Measurements from ENCODE around the gene NPAS3.

NPAS3 gene

GRCh38 chr14:33490555-33490954 lies 551.9 kb downstream of the NPAS3 start:
- no peak for DNase-seq

GRCh38 chr14:33491112-33491511 lies 552.4 kb downstream of the NPAS3 start:
- no peak for DNase-seq

DNA sequence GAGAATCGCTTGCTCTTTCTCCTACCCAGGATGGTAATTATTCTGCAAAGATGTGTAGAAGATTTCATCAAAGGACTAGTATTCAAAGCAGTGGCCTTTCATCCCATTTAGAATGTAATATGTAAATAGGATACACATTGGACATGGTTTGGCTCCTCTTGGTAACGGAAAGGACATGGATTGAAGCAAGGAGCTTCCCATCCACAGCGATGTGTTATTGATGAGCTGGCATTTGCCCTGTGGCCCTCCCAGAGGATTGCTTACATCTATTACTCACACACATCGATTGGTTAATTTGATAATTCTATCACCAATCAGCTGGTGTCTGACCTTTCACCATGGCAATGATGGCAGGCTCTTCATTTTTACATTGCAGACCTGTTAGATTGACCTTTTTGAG lies 553.8 kb downstream of the NPAS3 start:
- no peak for DNase-seq

DNA sequence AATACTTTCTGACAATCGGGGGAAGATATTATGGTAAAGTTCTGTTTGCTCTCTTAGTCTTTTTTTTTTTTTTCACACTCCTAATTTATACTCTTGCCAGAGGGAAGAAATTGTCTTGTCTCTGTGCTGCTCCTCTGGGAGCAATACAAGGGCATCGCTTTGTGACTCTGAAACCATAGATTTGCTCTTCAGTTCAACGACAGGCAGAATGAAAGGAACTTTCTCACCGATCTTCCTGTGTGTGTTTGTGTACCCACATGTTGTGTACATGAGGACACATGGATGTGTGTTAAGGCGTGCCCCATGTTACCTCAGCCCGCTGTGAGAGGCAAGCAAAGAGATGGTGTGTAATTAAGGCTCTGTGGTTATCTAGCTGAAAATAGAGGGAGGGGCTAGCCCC lies 554.6 kb downstream of the NPAS3 start:
- DNase-seq: no peak

- no peak for DNase-seq
These were observed 555.3 kb downstream of the NPAS3 start for GRCh38 chr14:33493990-33494389.

- DNase-seq: no peak
These were observed 561.0 kb downstream of the NPAS3 start for GRCh38 chr14:33499687-33500086.

GRCh38 chr14:33504246-33505099 lies 565.8 kb downstream of the NPAS3 start:
- no peak for DNase-seq

DNA sequence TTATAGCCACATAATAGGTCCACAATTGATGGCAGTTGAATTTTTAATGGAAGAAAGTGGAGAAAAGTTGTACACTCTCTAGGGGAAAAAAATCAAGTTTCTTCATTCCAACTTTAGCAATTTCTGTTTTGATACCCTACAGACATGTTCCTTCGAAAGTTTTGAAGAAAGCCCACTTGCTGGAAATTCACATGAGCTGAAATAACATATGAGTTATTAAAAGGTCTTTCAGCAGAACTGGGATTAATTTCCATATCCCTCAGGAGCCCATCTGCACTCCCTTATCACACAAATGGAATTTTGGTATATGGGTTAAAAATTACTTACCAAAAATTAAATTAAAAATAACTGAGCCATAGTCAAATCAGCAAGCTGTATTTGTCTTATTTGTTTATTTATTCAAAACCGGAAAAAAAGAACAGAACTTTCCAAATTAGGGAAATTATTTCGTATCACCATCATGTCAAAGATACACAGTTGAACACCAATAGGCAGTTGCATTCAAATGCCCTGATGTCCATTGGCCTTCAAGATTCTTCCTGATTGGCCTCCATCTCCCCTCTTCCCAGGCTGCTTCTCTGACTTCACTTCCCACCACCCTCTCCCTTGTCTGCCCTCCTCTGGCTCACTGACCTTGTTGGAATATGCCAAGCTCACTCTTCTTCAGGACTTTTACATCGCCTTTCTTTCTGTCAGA lies 566.7 kb downstream of the NPAS3 start:
- no peak for DNase-seq

DNA sequence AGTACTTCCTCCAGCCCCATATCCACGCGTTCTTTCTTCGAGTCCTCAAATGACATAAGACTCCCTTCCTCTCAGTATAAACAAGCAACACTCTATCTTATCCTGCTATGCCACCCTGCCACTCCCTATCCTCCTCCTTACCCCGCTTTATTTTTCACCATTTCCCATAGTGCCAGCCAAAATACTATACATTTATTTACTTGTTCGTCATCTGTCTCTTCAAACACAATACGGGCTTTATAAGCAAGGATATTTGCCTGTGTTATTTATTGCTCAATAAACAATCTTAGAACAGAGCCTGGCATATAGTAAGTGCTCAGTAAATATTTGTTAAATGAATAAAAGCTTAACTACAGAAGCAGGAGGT lies 567.3 kb downstream of the NPAS3 start:
- no peak for DNase-seq

- no peak for DNase-seq
These were observed 569.7 kb downstream of the NPAS3 start for GRCh38 chr14:33508126-33509062.

- DNase-seq: no peak
These were observed 570.8 kb downstream of the NPAS3 start for GRCh38 chr14:33509454-33509853.

DNA sequence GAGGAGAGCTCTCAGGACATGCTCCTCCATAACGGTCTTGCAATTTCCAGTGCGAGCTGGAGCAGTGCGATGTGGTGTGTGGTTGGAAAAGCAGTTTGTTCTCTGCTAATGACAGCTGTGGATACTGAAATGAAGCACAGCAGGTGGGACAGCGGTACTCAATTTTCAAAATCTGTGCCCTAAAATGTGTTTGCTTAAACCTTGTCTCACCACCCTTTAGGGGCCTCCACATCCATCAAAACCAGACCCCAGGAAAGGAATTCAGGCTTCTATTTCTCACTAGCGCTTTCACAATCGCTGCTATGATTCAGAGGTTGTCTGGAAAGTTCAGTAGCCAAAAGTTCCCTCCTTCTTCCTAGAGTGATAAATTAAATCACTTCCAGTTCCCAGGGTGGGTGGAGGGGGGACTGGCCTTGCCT lies 571.4 kb downstream of the NPAS3 start:
- DNase-seq: no peak

DNA sequence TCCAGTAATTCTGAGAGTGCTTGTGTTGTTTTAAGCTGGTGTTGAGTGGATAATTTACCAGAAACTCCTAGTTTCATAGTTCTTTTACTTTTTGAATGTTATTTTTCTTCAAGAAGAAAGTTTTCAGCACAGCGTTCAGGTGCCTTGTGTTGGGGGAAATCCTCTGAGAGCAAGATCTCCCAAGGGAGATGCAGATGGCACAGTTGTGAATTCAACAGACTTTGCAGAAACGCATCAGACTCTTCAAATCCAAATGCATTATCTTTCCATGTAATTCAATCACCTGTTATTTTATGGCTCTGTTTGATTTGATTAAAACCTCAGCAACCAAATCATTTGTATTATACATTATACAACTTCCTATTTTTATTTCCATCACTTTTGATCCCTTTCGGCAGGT lies 572.3 kb downstream of the NPAS3 start:
- no peak for DNase-seq

DNA sequence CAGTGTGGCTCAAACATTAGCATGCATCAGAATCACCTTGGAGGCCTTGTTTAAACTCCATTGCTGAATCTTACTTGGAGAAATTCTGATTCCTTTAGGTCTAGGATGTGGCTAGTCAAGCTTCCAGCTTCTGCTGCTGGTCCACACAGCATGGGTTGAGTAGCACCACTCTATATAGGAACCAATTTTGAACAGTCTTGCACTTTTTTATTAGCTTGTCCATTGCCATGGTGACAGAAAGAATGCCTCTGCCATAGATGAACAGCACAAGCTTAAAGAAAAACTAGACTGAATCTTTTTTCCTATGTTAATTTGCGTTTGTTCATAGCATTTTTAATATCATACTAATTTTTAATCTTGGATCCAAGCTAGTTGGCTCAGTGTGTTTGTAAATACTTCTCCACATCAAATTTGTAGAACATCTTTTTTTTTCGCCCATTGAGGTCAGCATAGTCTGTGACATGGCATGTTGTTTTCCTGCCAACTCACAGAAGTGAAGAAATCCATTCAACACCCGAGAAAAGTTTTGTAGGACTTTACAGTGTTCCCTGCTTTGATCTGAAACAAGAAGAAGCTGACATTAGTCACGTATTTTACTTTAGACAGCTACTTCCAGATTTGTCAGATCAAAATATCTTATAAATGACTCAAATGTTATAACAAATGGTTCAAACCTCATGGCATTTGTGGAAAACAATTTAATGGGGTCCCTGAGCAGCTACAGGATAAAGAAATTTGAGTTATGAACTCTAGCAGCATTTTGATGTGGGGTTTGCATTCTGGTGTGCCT lies 573.4 kb downstream of the NPAS3 start:
- no peak for DNase-seq

GRCh38 chr14:33515441-33515840 lies 576.8 kb downstream of the NPAS3 start:
- no peak for DNase-seq

DNA sequence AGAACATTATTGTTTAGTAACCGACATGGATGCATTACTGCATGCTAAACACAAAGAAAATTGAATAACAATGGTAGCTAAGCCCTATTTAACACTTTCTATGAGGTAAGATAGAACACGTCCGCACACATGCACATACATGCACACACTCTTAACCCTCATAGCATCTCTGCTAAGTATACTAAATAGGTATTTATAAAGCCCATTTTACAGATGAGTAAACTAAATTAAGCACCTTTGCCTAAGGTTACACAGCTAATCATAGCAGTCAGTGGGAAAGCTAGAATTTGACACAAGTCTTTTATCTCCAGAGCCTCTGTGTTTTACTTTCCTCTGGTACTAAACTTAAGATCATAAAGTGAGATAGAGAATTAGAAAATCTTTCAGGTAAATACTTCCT lies 577.2 kb downstream of the NPAS3 start:
- no peak for DNase-seq

DNA sequence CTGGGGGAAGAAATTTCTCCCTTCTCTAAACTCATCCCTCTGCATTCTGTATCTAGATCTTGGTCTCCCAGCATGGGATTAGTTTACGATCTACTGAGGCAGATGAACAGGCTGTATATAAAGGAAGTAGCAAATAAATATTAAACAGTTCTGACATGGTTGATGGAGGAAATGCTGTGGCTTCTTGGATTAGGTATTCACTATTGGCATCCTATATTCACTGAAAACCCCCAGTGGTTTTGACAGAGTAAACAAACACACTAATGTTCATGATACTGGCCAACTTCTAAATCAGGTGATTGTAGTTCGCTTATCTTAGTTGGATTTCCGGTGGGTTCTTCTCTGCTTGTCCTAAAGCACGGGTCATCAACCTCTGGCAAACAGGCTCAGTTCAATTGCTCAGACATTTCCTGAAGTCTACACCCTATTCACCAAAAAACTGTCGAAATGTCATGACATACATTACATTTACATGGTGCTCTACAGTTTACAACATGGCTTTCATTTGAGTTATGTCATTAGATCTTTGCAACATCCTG lies 578.3 kb downstream of the NPAS3 start:
- DNase-seq: no peak

DNA sequence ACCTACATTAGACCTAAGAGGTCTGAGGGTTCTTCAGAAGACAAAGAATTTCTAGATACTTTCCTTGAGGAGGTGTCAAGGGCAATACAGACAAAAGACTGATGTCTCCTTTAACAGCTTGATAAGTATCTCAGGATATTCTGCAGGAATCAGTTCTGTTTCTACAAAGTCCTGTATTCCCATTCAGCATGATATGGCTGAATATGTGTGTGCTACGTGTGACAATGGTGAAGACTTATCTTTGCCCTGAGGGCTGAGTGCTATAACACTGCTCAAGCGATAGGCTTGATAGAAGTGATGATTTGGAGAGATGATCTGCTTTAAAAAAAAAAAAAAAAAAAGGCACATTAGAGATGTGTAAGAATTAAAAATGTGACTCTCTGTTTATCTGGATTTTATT lies 582.5 kb downstream of the NPAS3 start:
- no peak for DNase-seq

- DNase-seq: no peak
These were observed 585.6 kb downstream of the NPAS3 start for GRCh38 chr14:33524244-33524643.

DNA sequence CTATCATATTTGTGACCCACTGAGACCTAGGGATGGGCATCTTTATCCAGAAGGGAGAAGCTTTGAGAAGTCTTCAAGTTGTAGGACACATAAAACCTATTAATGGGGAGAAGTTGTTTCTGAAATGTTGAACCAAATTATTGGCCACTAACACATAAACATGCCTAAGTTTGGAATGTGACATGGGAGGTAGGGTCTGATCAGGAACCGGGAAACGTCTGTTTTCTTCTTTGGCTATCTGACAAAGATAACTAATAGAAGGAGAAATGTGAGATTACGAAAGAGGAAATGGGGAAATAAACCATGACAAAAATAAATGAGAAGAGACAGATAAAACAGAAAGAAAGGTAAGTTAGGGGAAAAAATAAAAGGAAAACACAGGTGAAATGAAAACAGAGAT lies 586.9 kb downstream of the NPAS3 start:
- DNase-seq: no peak

DNA sequence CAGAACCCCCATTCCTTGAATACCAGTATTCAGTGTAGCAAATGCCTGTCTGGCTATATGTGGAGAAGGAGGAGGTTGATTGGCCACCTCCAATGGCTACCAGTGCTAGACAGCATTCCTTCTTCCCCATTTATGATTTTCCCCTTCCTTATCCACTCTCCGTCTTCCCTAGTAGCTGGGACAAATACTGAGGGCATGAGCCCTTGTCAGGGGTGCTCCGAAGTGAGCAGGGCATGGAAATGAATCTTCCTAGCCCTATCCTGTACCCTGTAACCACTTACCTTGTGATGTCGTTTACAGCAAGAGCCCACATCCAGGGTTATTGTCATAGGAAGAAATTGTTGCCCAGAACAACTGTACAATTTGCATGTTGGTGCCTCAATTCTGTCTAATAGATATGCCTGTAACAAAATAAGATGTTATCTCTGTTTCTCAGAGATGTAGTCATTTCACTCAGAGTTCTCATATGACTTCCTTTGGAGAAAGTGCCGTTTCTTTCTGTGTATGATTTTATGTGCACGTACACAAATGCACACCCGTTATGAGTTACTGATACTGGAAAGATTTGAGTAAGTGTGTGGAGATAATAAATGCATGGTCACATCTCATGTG lies 588.5 kb downstream of the NPAS3 start:
- no peak for DNase-seq

GRCh38 chr14:33528655-33529054 lies 590.0 kb downstream of the NPAS3 start:
- no peak for DNase-seq
